GM19324 (cell line): Measurements from ENCODE around the gene DAP.

ENCODE experiments used
- ATAC-seq: cut with Tn5 transposase; IDR thresholded peaks from one replicate; pipeline ENCODE4 v1.9.1; 2021; ENCODE audit warnings: mild to moderate bottlenecking, moderate library complexity; ENCODE audit not compliant: unreplicated experiment, low FRiP score

Gene DAP

GRCh38 chr5:10761933-10762775 is 1.1 kb upstream of the DAP start:
- no peak for ATAC-seq

GRCh38 chr5:10760921-10761184 is 181 bp downstream of the DAP start:
- no peak for ATAC-seq

- ATAC-seq, result peak; percentile 45
Observed at GRCh38 chr5:10760096-10760920, 726 bp downstream of the DAP start.

- ATAC-seq, result no peak
Observed at GRCh38 chr5:10759111-10759510, 1.9 kb downstream of the DAP start.

- ATAC-seq, result no peak
Observed at GRCh38 chr5:10757922-10758555, 3.0 kb downstream of the DAP start.

- ATAC-seq, result no peak
Observed at GRCh38 chr5:10757043-10757442, 4.0 kb downstream of the DAP start.

GRCh38 chr5:10756549-10756948 is 4.5 kb downstream of the DAP start:
- ATAC-seq, result no peak

- no peak for ATAC-seq
Observed at GRCh38 chr5:10753178-10753577, 7.9 kb downstream of the DAP start.

GRCh38 chr5:10752451-10752850 is 8.6 kb downstream of the DAP start:
- no peak for ATAC-seq

GRCh38 chr5:10750909-10751308 is 10.1 kb downstream of the DAP start:
- ATAC-seq, result no peak

GRCh38 chr5:10747678-10748622 is 13.1 kb downstream of the DAP start:
- no peak for ATAC-seq

- no peak for ATAC-seq
Observed at GRCh38 chr5:10746711-10747110, 14.3 kb downstream of the DAP start.

GRCh38 chr5:10745133-10745532 is 15.9 kb downstream of the DAP start:
- no peak for ATAC-seq

GRCh38 chr5:10744681-10745080 is 16.4 kb downstream of the DAP start:
- ATAC-seq, result no peak

- no peak for ATAC-seq
Observed at GRCh38 chr5:10743951-10744350, 17.1 kb downstream of the DAP start.

GRCh38 chr5:10743526-10743925 is 17.5 kb downstream of the DAP start:
- no peak for ATAC-seq

- no peak for ATAC-seq
Observed at GRCh38 chr5:10741661-10742060, 19.4 kb downstream of the DAP start.

- no peak for ATAC-seq
Observed at GRCh38 chr5:10740384-10740783, 20.6 kb downstream of the DAP start.

- ATAC-seq, result no peak
Observed at GRCh38 chr5:10737880-10738279, 23.2 kb downstream of the DAP start.

GRCh38 chr5:10736808-10737207 is 24.2 kb downstream of the DAP start:
- no peak for ATAC-seq
